NK-92 treated with Interleukin-12 subunit alpha and Interleukin-12 subunit beta, amount 100 ng/mL, for 24 hours (cell line): Measurements from ENCODE around the gene MANBA.

ENCODE experiments used
- DNase-seq: peaks from one replicate; lab custom pipeline; 2025; lab: John Stamatoyannopoulos, UW

MANBA gene

GRCh38 chr4:102760645-102761295 lies at the start of gene MANBA:
Gene MANBA, minus strand, starts transcription at chr4:102760968. Its CDS starts 74 bp downstream, at chr4:102760894.
- DNase-seq = peak; percentile 61

GRCh38 chr4:102809691-102810090 lies 48.9 kb upstream of the MANBA start:
- no peak for DNase-seq

- DNase-seq = no peak
Observed at GRCh38 chr4:102809190-102809589, 48.4 kb upstream of the MANBA start.

GRCh38 chr4:102808009-102808408 lies 47.2 kb upstream of the MANBA start:
- DNase-seq = no peak

GRCh38 chr4:102807345-102807744 lies 46.6 kb upstream of the MANBA start:
- no peak for DNase-seq

- no peak for DNase-seq
Observed at GRCh38 chr4:102799816-102800215, 39.0 kb upstream of the MANBA start.

- no peak for DNase-seq
Observed at GRCh38 chr4:102794999-102795398, 34.2 kb upstream of the MANBA start.

- no peak for DNase-seq
Observed at GRCh38 chr4:102792361-102792936, 31.7 kb upstream of the MANBA start.

GRCh38 chr4:102791318-102791835 lies 30.6 kb upstream of the MANBA start:
- DNase-seq = no peak

GRCh38 chr4:102789317-102789717 lies 28.5 kb upstream of the MANBA start:
- no peak for DNase-seq

- no peak for DNase-seq
Observed at GRCh38 chr4:102787944-102788343, 27.2 kb upstream of the MANBA start.

GRCh38 chr4:102787096-102787881 lies 26.5 kb upstream of the MANBA start:
- DNase-seq = no peak

- no peak for DNase-seq
Observed at GRCh38 chr4:102786279-102786678, 25.5 kb upstream of the MANBA start.

- DNase-seq = no peak
Observed at GRCh38 chr4:102783006-102783405, 22.2 kb upstream of the MANBA start.

GRCh38 chr4:102781570-102781969 lies 20.8 kb upstream of the MANBA start:
- no peak for DNase-seq

- DNase-seq = no peak
Observed at GRCh38 chr4:102780476-102781144, 19.8 kb upstream of the MANBA start.

GRCh38 chr4:102779204-102779603 lies 18.4 kb upstream of the MANBA start:
- DNase-seq = no peak

- no peak for DNase-seq
Observed at GRCh38 chr4:102778720-102779119, 18.0 kb upstream of the MANBA start.

- DNase-seq = no peak
Observed at GRCh38 chr4:102775805-102776204, 15.0 kb upstream of the MANBA start.

- DNase-seq = no peak
Observed at GRCh38 chr4:102774254-102774653, 13.5 kb upstream of the MANBA start.

GRCh38 chr4:102772738-102773340 lies 12.1 kb upstream of the MANBA start:
- DNase-seq = no peak

- DNase-seq = no peak
Observed at GRCh38 chr4:102764901-102765300, 4.1 kb upstream of the MANBA start.
